Astrocyte (in vitro differentiated cells and primary cell): ENCODE data around the gene TWIST2.

Source experiments
- EZH2 ChIP-seq: IDR thresholded peaks from 2 replicates; pipeline ENCODE4 v1.6.1; 2012; ENCODE audit warnings: mild to moderate bottlenecking, low read length, inconsistent platforms; ENCODE audit not compliant: insufficient read depth
- TF ChIP-seq, protein P1 (sequence below): IDR thresholded peaks from 2 replicates; pipeline ENCODE4 v1.5.1; 2011; ENCODE audit warnings: low read depth, mild to moderate bottlenecking, inconsistent platforms, low read length, moderate library complexity; ENCODE audit not compliant: insufficient read depth

DNA sequence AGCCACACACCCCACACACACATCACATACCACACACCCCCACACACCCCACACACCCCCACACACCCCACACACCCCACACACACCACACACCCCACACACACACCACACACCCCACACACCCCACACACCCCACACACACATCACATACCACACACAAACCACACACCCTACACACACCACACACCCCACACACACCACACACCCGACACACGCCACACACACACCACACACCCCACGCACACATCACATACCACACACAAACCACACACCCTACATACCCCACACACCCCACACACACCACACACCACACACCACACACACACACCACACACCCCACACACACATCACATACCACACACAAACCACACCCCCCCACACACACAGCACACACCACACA, 22.4 kb downstream of the TWIST2 start:
- TF ChIP-seq, protein P1, sequence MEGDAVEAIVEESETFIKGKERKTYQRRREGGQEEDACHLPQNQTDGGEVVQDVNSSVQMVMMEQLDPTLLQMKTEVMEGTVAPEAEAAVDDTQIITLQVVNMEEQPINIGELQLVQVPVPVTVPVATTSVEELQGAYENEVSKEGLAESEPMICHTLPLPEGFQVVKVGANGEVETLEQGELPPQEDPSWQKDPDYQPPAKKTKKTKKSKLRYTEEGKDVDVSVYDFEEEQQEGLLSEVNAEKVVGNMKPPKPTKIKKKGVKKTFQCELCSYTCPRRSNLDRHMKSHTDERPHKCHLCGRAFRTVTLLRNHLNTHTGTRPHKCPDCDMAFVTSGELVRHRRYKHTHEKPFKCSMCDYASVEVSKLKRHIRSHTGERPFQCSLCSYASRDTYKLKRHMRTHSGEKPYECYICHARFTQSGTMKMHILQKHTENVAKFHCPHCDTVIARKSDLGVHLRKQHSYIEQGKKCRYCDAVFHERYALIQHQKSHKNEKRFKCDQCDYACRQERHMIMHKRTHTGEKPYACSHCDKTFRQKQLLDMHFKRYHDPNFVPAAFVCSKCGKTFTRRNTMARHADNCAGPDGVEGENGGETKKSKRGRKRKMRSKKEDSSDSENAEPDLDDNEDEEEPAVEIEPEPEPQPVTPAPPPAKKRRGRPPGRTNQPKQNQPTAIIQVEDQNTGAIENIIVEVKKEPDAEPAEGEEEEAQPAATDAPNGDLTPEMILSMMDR = no peak
- no peak for TF ChIP-seq EZH2
